ENCODE measurements around the gene LAMB3. TPM values are rescaled to one million over a fixed set of nuclear protein-coding genes. Genes with fewer than 3 reads are reported as not detected.

LAMB3 gene
- polyA plus RNA-seq, 1 donor from 2014 or later, result 5.8 TPM

DNA sequence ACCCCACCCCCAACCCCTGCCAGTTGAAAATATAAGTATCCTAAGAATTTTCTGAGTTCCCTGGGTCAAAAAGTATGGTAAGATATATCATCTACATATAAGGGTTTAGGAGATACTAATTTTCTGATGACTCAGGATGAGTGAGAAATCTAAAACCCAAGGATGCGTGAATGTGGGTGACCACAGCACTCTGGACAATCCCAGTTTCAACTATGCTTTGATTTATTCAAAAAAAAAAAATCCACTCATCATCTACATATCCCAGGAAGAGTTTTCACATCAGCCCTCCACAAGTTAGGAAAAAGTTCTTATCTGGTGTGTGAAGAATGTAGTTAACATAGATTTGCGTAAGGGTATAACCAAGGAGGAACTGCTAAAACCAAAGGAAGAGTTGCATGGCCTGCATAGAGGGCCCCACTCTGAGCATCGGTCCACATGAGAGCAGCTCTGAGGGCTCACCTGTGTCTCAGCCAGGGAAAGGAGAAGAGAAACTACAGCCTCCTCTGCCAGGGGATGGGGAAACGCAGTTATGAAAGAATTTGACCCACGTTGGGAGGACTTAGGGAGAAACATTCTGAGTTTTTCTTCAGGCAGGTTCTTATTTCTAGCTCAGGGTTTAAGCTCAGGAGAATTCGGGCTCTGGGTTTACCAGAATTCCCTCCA lies 18.8 kb downstream of the LAMB3 start:
- no peaks in the 10 kb centered on the region for H3K79me2 ChIP-seq (replicated peaks; ENCODE audit: insufficient read depth, low read length)
- no peak overlapping the region for H3K27ac ChIP-seq (ENCODE audit: low read length)
- H3K9ac ChIP-seq (ENCODE audit: low read length), result no peak overlapping the region
- H3F3A ChIP-seq (ENCODE audit: insufficient read depth, low read length, poor library complexity, severe bottlenecking), result no peaks in the 10 kb centered on the region
- TF ChIP-seq EZH2 (IDR thresholded peaks at IDR 0.05; ENCODE audit: borderline replicate concordance, insufficient read depth, low read length, poor library complexity, severe bottlenecking) (no peak), TAF1 (IDR thresholded peaks at IDR 0.05; ENCODE audit: low read depth) (no peak), MXI1 (conservative IDR thresholded peaks at IDR 0.05; ENCODE audit: poor library complexity, severe bottlenecking) (no peak), RAD21 (conservative IDR thresholded peaks at IDR 0.05) (no peak)
- TF ChIP-seq, protein P1, sequence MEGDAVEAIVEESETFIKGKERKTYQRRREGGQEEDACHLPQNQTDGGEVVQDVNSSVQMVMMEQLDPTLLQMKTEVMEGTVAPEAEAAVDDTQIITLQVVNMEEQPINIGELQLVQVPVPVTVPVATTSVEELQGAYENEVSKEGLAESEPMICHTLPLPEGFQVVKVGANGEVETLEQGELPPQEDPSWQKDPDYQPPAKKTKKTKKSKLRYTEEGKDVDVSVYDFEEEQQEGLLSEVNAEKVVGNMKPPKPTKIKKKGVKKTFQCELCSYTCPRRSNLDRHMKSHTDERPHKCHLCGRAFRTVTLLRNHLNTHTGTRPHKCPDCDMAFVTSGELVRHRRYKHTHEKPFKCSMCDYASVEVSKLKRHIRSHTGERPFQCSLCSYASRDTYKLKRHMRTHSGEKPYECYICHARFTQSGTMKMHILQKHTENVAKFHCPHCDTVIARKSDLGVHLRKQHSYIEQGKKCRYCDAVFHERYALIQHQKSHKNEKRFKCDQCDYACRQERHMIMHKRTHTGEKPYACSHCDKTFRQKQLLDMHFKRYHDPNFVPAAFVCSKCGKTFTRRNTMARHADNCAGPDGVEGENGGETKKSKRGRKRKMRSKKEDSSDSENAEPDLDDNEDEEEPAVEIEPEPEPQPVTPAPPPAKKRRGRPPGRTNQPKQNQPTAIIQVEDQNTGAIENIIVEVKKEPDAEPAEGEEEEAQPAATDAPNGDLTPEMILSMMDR (IDR thresholded peaks at IDR 0.05; ENCODE audit: poor library complexity, severe bottlenecking), result no peak
- no peaks in the 10 kb centered on the region for H3K27me3 ChIP-seq (ENCODE audit: insufficient read depth, low read depth, low read length)
- no peak overlapping the region for H3K4me3 ChIP-seq (ENCODE audit: low read length)
- H3K9me3 ChIP-seq (ENCODE audit: low read length), result no peaks in the 10 kb centered on the region
- no peak overlapping the region for H2AFZ ChIP-seq (ENCODE audit: low read depth, low read length)
- H3K36me3 ChIP-seq (ENCODE audit: insufficient read depth, low read length), result no peaks in the 10 kb centered on the region
- H3K9me2 ChIP-seq (ENCODE audit: insufficient read depth, low read length), result no peaks in the 10 kb centered on the region
- no peak overlapping the region for H3K4me2 ChIP-seq (ENCODE audit: low read length)
- no peaks in the 10 kb centered on the region for H4K20me1 ChIP-seq (ENCODE audit: insufficient read depth)

DNA sequence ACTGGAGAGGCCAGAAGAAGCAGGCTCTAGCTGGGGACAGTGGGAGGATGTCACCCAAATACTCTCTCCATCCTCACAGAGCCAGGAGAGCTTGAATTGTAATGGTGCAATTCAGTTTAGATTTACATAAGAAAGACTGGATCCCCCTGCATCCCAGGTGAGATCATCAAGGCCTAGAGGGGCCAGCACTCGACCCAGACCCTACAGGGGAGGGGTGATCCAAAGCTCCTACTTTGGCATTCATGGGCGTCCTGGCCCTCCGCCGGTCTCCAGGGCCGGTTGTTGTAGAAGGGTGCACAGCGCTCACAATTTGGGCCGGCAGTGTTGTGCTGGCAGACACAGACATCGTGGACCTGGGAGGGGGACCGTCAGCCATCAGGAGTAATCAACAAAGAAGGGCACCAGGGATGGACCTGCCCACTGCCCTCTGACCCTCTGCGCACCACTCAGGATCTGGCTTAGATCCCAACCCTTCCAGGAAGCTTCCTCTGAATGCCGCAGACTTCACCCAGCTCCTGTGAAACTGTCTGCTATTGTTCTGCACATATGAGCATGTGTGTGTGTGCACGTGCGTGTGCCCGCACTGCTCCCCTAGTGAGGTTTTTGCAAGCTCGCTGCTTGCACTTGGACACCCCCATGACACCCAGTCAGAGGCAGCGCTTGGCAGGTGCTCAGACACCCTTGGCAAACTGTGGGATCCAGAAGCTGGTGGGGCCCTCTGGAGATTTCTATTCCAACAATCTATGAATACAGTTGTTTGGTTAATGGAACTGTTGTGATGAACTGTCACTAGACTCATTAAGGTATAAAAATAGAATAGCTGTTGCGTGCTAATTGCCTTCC lies 21.6 kb downstream of the LAMB3 start:
- no peak overlapping the region for H3K9ac ChIP-seq (ENCODE audit: low read length)
- H3K4me2 ChIP-seq (ENCODE audit: low read length), result no peak overlapping the region
- H3K36me3 ChIP-seq (ENCODE audit: insufficient read depth, low read length), result no peaks in the 10 kb centered on the region
- no peaks in the 10 kb centered on the region for H3F3A ChIP-seq (ENCODE audit: insufficient read depth, low read length, poor library complexity, severe bottlenecking)
- H3K27ac ChIP-seq (ENCODE audit: low read length), result no peak overlapping the region
- H2AFZ ChIP-seq (ENCODE audit: low read depth, low read length), result no peak overlapping the region
- H3K27me3 ChIP-seq (ENCODE audit: insufficient read depth, low read depth, low read length), result no peaks in the 10 kb centered on the region
- H4K20me1 ChIP-seq (ENCODE audit: insufficient read depth), result no peaks in the 10 kb centered on the region
- no peaks in the 10 kb centered on the region for H3K79me2 ChIP-seq (replicated peaks; ENCODE audit: insufficient read depth, low read length)
- no peaks in the 10 kb centered on the region for H3K9me2 ChIP-seq (ENCODE audit: insufficient read depth, low read length)
- TF ChIP-seq POLR2AphosphoS5 (IDR thresholded peaks at IDR 0.05) (no peak), EP300 (conservative IDR thresholded peaks at IDR 0.05; ENCODE audit: poor library complexity, severe bottlenecking) (no peak), MXI1 (conservative IDR thresholded peaks at IDR 0.05; ENCODE audit: poor library complexity, severe bottlenecking) (no peak), SMC3 (conservative IDR thresholded peaks at IDR 0.05; ENCODE audit: poor library complexity) (no peak), TAF1 (IDR thresholded peaks at IDR 0.05; ENCODE audit: low read depth) (no peak)
- TF ChIP-seq, protein P1 (IDR thresholded peaks at IDR 0.05; ENCODE audit: poor library complexity, severe bottlenecking), result no peak
- H3K9me3 ChIP-seq (ENCODE audit: low read length), result no peaks in the 10 kb centered on the region
- no peak overlapping the region for H3K4me3 ChIP-seq (ENCODE audit: low read length)
